CD4-positive, alpha-beta T cell treated with Interleukin-6 at 100 ng/mL for 8 hours (primary cell): ENCODE data around the gene PERM1.
"Not testable (repeated sequence)": the region's sequence is repeated elsewhere in the genome, so short reads cannot be mapped to it uniquely, and the experiment has no call there.

Experiments
- DNase-seq: peaks from one replicate; pipeline ENCODE4 v3.0.0-alpha.2; 2020; ENCODE audit warnings: mixed read lengths, low spot score

Gene PERM1

DNA sequence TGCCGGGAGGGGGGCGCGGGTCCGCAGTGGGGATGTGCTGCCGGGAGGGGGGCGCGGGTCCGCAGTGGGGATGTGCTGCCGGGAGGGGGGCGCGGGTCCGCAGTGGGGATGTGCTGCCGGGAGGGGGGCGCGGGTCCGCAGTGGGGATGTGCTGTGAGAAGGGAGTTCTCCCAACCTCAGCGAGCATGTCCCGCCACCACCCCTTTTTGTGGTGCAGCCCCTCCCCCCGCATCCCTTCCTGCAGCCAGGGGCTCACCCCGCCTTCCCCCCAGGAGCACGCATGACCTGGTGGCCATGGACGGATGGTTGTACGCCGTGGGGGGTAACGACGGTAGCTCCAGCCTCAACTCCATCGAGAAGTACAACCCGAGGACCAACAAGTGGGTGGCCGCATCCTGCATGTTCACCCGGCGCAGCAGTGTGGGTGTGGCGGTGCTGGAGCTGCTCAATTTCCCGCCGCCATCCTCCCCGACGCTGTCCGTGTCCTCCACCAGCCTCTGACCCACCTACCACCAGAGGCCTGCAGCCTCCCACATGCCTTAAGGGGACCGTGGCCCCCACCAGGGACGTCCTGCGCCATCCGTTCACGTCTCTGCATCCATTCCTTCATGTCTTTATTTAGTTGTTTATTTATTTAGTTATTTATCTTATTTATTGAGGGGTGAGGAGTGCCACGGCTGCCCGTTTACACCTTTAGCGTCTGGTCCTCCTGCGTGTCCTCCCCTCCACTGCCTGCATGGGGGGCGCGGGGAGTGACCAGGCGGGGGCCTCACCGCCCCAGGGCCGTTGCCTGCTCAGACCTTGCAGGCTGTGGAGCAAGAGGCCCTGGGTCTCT, 17.0 kb downstream of the PERM1 start:
- DNase-seq: no peak

DNA sequence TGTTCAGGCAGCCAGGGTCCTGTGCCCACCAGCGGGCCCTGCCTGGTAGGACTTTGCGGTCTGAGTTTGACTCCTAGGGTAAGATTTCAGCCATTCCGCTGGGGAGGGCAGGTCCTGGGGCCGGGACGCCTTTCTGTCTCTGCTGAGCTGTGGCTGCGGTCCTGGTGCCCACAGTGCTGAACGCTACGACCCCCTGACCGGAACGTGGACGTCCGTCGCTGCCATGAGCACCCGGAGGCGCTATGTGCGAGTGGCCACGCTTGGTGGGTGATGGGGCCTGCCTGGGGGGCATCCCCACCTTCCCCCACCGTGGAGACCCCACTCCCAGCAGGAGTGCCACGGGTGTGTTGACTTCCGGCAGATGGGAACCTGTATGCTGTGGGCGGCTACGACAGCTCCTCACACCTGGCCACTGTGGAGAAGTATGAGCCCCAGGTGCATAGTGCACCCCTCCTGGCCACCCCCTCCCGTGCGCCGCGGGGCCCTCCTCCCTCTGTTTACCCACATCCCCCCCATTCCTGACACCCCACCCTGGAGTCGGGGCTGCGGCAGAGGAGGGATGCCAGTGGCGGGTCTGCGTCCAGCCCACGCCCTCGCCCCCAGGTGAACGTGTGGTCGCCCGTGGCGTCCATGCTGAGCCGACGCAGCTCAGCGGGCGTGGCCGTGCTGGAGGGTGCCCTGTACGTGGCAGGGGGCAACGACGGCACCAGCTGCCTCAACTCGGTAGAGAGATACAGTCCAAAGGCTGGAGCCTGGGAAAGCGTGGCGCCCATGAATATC, 18.0 kb downstream of the PERM1 start:
- no peak for DNase-seq

GRCh38 chr1:963301-963651, 18.6 kb downstream of the PERM1 start:
- no peak for DNase-seq

DNA sequence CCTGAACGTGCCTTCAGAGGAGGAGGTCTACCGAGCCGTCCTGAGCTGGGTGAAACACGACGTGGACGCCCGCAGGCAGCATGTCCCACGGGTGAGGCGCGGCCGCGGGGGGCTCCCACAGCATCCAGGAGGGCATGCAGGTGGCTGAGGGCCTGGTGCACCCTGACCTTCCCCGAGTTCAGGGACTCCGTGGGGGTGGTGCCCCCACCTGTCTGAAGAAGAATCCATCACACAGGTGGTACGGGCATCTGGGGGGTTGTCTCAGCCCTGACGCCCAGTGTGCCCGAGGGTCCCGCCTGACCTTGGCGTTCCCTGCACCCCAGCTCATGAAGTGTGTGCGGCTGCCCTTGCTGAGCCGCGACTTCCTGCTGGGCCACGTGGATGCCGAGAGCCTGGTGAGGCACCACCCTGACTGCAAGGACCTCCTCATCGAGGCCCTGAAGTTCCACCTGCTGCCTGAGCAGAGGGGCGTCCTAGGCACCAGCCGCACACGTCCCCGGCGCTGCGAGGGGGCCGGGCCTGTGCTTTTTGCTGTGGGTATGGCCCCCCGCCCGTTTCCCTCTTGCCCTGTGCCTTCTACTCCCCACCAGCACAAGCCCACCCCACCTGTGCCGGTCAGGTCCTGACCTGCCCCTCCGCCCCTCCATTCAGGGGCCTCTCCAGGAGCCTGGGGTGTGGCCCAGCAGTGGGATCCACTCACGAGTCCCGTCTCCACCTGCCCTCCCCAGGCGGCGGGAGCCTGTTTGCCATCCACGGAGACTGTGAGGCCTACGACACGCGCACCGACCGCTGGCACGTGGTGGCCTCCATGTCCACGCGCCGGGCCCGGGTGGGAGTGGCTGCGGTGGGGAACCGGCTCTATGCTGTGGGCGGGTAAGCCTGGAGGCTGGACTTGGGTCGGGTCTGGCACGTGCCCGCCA, 19.3 kb downstream of the PERM1 start:
- DNase-seq: no peak

DNA sequence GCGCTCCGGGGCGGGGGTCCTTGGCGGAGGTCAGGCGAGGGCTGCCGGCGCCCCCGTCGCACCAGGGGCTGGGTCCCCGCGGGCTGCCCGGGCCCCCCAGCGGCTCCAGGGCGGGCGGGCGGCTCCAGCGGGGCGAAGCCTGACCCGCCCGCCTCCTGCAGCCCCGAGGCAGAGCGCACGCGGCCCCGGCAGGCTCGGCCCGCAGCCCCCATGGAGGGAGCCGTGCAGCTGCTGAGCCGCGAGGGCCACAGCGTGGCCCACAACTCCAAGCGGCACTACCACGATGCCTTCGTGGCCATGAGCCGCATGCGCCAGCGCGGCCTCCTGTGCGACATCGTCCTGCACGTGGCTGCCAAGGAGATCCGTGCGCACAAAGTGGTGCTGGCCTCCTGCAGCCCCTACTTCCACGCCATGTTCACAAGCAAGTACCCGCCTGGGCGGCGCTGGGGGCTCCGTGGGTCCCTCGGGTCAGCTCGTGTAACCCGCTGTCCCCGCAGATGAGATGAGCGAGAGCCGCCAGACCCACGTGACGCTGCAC, 20.7 kb downstream of the PERM1 start:
- no peak for DNase-seq

DNA sequence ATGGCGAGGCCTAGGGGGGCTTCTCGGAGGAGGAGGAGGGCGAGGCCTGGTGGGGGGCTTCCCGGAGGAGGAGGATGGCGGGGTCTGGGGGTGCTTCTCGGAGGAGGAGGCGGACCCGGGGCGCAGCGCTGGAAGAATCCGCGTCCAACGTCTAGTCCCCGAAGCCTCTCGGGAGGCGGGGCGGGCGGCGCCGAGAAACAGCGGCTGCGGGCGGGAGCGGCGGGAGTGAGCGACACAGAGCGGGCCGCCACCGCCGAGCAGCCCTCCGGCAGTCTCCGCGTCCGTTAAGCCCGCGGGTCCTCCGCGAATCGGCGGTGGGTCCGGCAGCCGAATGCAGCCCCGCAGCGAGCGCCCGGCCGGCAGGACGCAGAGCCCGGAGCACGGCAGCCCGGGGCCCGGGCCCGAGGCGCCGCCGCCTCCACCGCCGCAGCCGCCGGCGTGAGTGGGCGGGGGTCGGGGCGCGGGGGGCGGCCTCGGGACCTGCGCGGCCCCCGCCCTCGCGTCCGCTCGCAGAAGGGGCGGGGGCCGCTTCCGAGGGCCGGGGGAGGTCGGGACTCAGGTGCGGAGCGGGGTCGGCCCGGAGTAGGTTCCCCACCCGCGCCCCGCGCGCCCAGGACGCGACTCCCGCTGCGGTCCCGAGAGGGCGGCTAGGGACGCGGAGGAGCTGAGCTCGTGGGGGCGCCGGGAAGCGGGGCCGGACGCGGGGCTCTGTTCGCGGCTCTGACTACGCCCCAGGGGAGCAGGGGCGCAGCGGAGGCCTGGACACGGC, 21.3 kb downstream of the PERM1 start, which contains the start of gene KLHL17:
Gene KLHL17, plus strand, starts transcription at position 222 of the 769 bp plus-strand sequence. Its CDS starts 110 bp downstream, at position 332.
- DNase-seq: peak; percentile 67

- DNase-seq: no peak
Observed at GRCh38 chr1:959731-960362, 22.0 kb downstream of the PERM1 start.

DNA sequence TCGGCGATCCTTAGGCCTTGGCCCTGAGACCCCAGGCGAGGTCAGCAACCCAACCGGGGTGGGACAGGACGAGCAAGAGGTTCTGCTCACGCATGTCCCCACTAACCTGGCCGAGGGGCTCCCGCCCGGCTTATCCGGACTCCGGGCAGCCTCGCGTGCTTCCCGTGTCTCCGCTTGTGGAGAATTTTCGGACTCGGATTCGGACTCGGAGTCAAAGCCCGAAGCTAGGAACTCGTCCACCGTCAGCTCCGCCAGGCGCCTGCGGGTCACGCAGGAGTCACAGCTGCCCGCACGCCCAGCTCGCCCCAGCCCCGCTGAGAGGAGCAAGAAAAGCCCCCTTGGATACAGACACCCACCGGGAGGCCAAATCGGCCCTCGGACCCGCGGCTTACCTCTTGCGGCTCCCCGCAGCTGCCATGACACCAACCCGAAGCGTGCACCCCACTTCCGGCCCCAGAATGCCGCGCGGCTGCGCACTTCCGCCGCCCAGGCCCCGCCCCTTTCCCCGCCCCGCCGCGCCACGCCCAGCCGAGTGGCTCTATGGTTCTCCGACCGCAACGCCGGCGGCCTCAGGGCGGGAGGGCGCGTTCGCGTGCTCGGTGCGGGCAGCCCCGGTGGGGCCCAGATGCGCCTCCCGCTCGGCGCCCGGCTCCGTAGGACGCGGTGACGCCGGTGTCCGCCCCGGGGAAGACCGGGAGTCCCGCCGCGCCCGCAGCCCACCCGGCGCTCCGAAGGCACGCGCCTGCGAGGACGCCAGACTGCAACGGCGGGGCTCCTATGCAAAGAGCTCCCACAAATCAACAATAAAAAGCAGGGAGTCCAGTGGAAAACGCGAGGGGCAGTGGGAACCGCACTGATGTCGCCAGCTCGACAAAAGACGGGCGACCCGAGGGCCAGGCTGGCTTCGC, 22.8 kb downstream of the PERM1 start, which contains the start of gene NOC2L:
Gene NOC2L, minus strand, starts transcription at position 434 of the 908 bp plus-strand sequence. Its CDS starts 16 bp downstream, at position 418.
- DNase-seq: peak; percentile 93

- DNase-seq: no peak
Observed at GRCh38 chr1:956636-957035, 25.3 kb downstream of the PERM1 start.

DNA sequence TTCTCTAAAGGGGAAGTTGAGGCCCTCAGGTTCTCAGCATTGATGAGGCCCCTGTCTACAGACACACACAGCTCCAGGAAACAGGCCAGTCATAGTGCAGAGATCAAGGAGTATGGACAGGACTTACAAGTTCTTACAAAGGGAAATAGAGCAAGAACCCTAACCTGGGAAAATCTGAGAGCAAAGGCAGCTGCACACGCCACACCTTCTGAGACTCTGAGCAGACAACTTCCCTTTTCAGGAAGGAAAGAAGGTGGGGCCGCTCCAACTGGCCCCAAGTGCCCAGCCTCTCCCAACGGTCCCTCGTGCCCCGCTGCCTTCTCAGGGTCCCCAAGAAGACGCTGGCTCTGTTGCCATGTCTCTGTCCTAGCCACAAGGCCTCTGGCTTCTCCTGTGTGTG, 26.4 kb downstream of the PERM1 start:
- no peak for DNase-seq

DNA sequence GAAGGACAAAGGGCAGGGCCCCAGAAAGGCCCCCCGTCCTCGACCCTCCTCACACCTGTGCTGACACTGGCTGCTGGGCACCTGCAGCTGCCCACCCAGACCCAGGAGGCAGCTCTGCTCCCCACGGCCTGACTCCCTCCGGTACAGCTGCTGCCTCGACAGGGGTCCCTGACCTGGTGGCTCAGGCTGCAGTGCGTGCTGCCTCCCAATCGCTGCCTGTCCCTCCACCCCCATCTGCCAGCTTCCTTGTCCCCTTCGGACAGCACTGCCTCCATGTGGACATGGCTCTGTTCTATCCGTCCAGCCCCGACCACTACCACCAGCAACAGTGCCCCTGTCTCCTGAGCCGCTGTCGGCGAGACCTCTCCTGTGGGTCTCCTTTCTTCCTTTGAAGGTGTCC, 27.0 kb downstream of the PERM1 start:
- DNase-seq: no peak

- DNase-seq: no peak
Observed at GRCh38 chr1:953524-954320, 28.2 kb downstream of the PERM1 start.

DNA sequence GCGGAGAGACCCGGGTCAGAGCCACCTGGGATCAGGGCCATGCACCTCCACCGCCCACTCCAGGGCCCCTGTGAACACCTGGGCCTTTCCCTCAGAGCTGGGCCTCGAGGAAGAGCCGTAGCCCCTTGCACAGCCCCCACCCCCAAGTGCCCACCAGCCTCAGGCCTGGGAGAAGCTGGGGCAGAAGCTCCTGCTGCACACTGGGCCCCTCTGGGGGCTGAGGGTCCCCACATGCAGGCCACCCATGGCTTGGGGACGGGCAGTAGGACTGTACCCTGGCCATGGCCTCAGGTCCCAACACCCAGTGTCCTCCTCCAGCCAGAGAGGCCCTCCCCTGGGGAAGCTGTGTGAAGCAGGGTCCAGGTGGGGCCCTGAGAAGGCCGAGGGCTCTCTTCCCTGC, 29.3 kb downstream of the PERM1 start:
- DNase-seq: no peak

GRCh38 chr1:952201-952600, 29.7 kb downstream of the PERM1 start:
- no peak for DNase-seq

DNA sequence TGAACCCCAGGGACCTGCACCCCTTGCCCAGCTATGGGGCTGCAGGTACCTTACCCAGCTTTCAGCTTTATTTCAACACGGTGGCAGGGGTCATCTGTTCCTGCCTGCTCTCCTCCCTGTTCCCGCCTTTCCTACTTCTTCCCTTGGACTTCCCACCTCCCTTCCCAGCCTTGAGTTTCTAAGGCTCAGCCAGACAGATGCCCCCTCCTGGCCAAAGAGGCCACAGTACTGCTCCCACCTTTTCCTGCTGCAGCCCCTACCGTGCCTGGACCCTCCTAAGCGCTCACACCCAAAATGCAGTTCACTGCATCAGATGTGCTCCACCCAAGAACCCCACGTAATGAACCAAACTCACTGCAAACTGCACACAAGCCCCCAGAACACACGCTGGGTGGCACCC, 30.5 kb downstream of the PERM1 start:
- DNase-seq: no peak

DNA sequence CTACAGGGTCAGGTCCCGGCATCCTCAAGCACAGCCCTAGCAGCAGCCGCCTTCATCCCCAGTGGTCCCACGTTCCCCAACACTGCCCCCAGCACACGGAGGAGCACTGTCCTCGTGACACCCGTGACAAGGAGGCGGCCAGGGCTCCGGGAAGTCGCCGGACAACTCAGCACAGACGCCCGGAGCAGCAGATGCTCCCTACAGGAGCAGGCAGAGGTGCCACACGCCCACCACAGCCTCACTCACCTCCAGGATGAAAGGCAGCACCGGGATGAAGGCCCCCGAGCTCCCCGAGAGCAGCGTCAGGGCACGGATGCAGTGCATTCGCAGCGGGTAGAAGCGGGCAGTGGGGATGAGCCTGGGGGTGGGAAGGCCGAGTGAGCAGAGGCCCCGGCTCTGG, 31.0 kb downstream of the PERM1 start:
- DNase-seq: no peak

DNA sequence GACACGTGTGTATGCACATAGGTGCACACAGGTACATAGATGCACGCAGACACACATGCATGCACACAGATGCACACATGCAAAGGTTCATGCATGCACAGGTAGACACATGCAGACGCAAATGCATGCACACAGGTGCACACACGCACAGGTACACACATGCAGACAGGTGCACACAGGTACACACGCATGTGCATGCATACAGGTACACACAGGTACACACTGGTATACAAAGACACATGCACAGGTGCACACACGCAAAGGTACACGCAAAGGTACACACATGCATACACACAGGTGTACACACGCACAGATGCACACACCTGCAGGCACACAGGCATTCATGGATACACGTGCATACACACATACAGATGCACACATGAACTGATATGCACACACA, 31.6 kb downstream of the PERM1 start:
- DNase-seq: no peak

- DNase-seq: no peak
Observed at GRCh38 chr1:947958-948357, 33.9 kb downstream of the PERM1 start.

- not testable (repeated sequence) for DNase-seq
Observed at GRCh38 chr1:946811-947210, 35.1 kb downstream of the PERM1 start.
